Keratinocyte (primary cell): Measurements from ENCODE around the gene VANGL1. TPM values are rescaled to one million over a fixed set of nuclear protein-coding genes. Genes with fewer than 3 reads are reported as not detected.

Source experiments
- DNase-seq: peaks from one replicate; pipeline ENCODE4 v3.0.0-alpha.2; 2011; ENCODE audit warnings: low read depth, missing footprints, low spot score
- FAIRE-seq: peaks from 2 replicates; lab custom pipeline; 2011; peaks lifted over from hg19 to GRCh38; lab: Jason Lieb, UNC
- H2AFZ ChIP-seq: 2 replicates; pipeline ENCODE4 v1.6.0; 2012; ENCODE audit warnings: low read length, control low read depth, inconsistent platforms; ENCODE audit not compliant: control insufficient read depth
- H3K27ac ChIP-seq: 2 replicates; pipeline ENCODE4 v1.5.1; 2011; ENCODE audit warnings: low read length; ENCODE audit not compliant: control insufficient read depth, insufficient read depth
- H3K27me3 ChIP-seq: 3 replicates; pipeline ENCODE4 v1.6.0; 2011; ENCODE audit warnings: low read length; ENCODE audit not compliant: control insufficient read depth, insufficient read depth; ENCODE audit errors: extremely low read depth
- H3K36me3 ChIP-seq, 2 experiments: 2 replicates in 1 of 2; 3 replicates in 1 of 2; pipeline ENCODE4 v1.5.1; 2011; ENCODE audit warnings: low read length in 2 of 2, mild to moderate bottlenecking in 1 of 2; ENCODE audit not compliant: control insufficient read depth in 2 of 2, insufficient read depth in 2 of 2; ENCODE audit errors: extremely low read depth in 1 of 2
- H3K4me1 ChIP-seq: 3 replicates; pipeline ENCODE4 v1.5.1; 2011; ENCODE audit warnings: low read length; ENCODE audit not compliant: control insufficient read depth, insufficient read depth; ENCODE audit errors: extremely low read depth
- H3K4me2 ChIP-seq: 3 replicates; pipeline ENCODE4 v1.6.0; 2011; ENCODE audit warnings: low read depth, low read length; ENCODE audit not compliant: control insufficient read depth, insufficient read depth; ENCODE audit errors: extremely low read depth
- H3K4me3 ChIP-seq, 3 experiments: fragments of 200-600 bp in 1 of 3; sonication (generic) in 1 of 3; 2 replicates in 2 of 3; 3 replicates in 1 of 3; pipeline ENCODE4 v1.5.1; 2011 to 2016; ENCODE audit warnings: low read length in 3 of 3, mild to moderate bottlenecking in 3 of 3, control low read depth in 2 of 3, inconsistent platforms in 1 of 3, low read depth in 1 of 3, mixed read lengths in 1 of 3, mixed run types in 1 of 3, moderate library complexity in 1 of 3; ENCODE audit not compliant: control insufficient read depth in 2 of 3, insufficient read depth in 2 of 3; ENCODE audit errors: extremely low read depth in 1 of 3
- H3K79me2 ChIP-seq: 2 replicates; pipeline ENCODE4 v1.6.0; 2012; ENCODE audit warnings: low read length; ENCODE audit not compliant: control insufficient read depth, insufficient read depth
- H3K9ac ChIP-seq: 3 replicates; pipeline ENCODE4 v1.6.0; 2011; ENCODE audit warnings: low read length; ENCODE audit not compliant: control insufficient read depth, insufficient read depth; ENCODE audit errors: extremely low read depth
- H3K9me1 ChIP-seq: 3 replicates; pipeline ENCODE4 v1.6.0; 2011; ENCODE audit warnings: low read length; ENCODE audit not compliant: control insufficient read depth, insufficient read depth; ENCODE audit errors: extremely low read depth
- H3K9me3 ChIP-seq: 2 replicates; pipeline ENCODE4 v1.5.1; 2012; ENCODE audit warnings: low read depth, low read length; ENCODE audit not compliant: control insufficient read depth
- H4K20me1 ChIP-seq: 3 replicates; pipeline ENCODE4 v1.6.0; 2011; ENCODE audit warnings: low read length; ENCODE audit not compliant: control insufficient read depth, insufficient read depth; ENCODE audit errors: extremely low read depth
- CTCF ChIP-seq, 3 experiments: IDR thresholded peaks in 1 of 3; conservative IDR thresholded peaks in 1 of 3; optimal IDR thresholded peaks in 1 of 3; 2 replicates in 2 of 3; 3 replicates in 1 of 3; pipeline versions ENCODE3 to v1.5.1; 2011; ENCODE audit warnings: low read length in 3 of 3, mild to moderate bottlenecking in 3 of 3, moderate library complexity in 2 of 3, control low read depth in 1 of 3, inconsistent platforms in 1 of 3; ENCODE audit not compliant: insufficient read depth in 2 of 3; ENCODE audit errors: extremely low read depth in 1 of 3
- EZH2 ChIP-seq: IDR thresholded peaks from one replicate; pipeline ENCODE4 v1.6.1; 2012; ENCODE audit warnings: inconsistent platforms, mild to moderate bottlenecking, low read length, moderate library complexity
- dilution Hi-C: fragments of 300-500 bp; cut with MboI; formaldehyde crosslinking; loops from one replicate; pipeline ENCODE4 v1.7.0; 2020; ENCODE audit warnings: low sequenced_read_pairs; ENCODE audit not compliant: extremely low pct_ligation_motif_present
- polyA plus RNA-seq, 5 experiments: library from polyadenylated mRNA; depleted of rRNA in 3 of 5; stranded (reverse) in 3 of 5; stranded (forward) in 1 of 5; unstranded in 1 of 5; fragments of >200 nt; gene quantifications; 1 replicate in 1 of 5; 2 replicates in 3 of 5; 3 replicates in 1 of 5; pipeline versions ENCODE4 v1.2.1 to v1.2.3, GENCODE V29; 2011 to 2012; ENCODE audit warnings: missing spikeins in 2 of 5, low read depth in 1 of 5, low replicate concordance in 1 of 5

VANGL1 gene
- polyA plus RNA-seq, 1 donor (not counting 4 experiments of a cell fraction or from before 2014, with no cell fraction given), result 22.4 TPM

DNA sequence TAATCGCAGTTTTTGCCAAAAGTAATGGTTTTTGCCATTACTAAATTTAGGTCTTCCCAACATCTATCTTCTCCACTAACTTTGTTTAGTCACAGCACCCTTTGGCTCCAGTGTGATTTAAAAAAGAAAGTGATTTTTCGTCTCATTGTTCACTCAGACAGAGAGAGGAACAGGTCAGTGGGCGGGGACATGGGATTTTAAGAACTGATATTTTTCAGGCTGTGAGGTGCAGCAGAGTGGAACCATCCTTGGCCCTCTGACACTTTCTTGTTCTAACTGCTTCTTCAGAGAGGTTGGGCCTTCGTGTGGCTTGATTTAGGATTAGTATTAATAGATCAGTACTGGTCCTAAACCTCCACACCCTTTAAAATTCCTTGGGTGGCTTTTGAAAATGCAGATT lies 88.0 kb downstream of the VANGL1 start:
- Histone ChIP-seq H3K9ac (no peak overlapping the region), H3K4me3 (no peak overlapping the region), H3K4me2 (no peak overlapping the region), H3K79me2 (no peaks in the 10 kb centered on the region), H3K9me1 (no peaks in the 10 kb centered on the region), H3K27me3 (no peaks in the 10 kb centered on the region), H3K27ac (no peak overlapping the region), H3K9me3 (no peaks in the 10 kb centered on the region), H3K4me1 (no peaks in the 10 kb centered on the region), H3K36me3 (no peaks in the 10 kb centered on the region), H2AFZ (no peak overlapping the region), H4K20me1 (no peaks in the 10 kb centered on the region)
- TF ChIP-seq EZH2 (no peak), CTCF (optimal IDR thresholded peaks at IDR 0.05 in 1 of 3, IDR thresholded peaks at IDR 0.05 in 1 of 3, conservative IDR thresholded peaks at IDR 0.05 in 1 of 3; ENCODE audit: extremely low read depth in 1 of 3, insufficient read depth in 2 of 3, low read length in 3 of 3) (no peak)
- DNase-seq (no peak), FAIRE-seq (no peak)
- dilution Hi-C loops, result no loop called here

DNA sequence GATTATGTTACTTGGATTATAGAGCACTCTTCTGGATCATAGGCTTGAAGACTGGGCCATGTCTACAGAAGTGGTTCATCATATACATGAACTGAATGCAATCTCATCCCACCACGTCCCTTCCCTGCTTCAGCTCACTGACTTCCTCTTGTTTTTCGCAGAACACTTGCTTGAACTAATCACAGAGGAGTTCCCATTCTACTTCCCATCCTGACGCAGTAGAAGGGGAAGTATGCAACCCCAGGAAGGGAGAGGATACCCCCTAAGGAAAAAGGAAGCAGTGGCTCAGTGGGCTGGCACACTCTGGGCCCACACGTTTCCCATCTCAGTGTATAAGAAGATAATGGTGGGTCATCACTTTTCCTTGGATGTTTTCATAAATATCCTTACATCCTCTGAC lies 90.5 kb downstream of the VANGL1 start:
- no peak for DNase-seq
- H3K36me3 ChIP-seq, result no peaks in the 10 kb centered on the region
- H2AFZ ChIP-seq, result no peak overlapping the region
- no peak overlapping the region for H3K9ac ChIP-seq
- no peaks in the 10 kb centered on the region for H3K27me3 ChIP-seq
- no peak for FAIRE-seq
- no peaks in the 10 kb centered on the region for H4K20me1 ChIP-seq
- H3K27ac ChIP-seq, result no peak overlapping the region
- no peak overlapping the region for H3K4me3 ChIP-seq
- dilution Hi-C loops, result no loop called here
- no peak for TF ChIP-seq CTCF (optimal IDR thresholded peaks at IDR 0.05 in 1 of 3, IDR thresholded peaks at IDR 0.05 in 1 of 3, conservative IDR thresholded peaks at IDR 0.05 in 1 of 3; ENCODE audit: extremely low read depth in 1 of 3, insufficient read depth in 2 of 3, low read length in 3 of 3)
- no peak for TF ChIP-seq EZH2
- H3K9me3 ChIP-seq, result no peaks in the 10 kb centered on the region
- H3K4me1 ChIP-seq, result no peaks in the 10 kb centered on the region
- no peak overlapping the region for H3K4me2 ChIP-seq
- no peaks in the 10 kb centered on the region for H3K79me2 ChIP-seq
- H3K9me1 ChIP-seq, result no peaks in the 10 kb centered on the region
